HepG2 (cell line): Measurements from ENCODE around the gene ANKRD35. TPM values are rescaled to one million over a fixed set of nuclear protein-coding genes. Genes with fewer than 3 reads are reported as not detected.

Source experiments
- ATAD3A ChIP-seq: sonication (generic); formaldehyde crosslinking; IDR thresholded peaks from 2 replicates; pipeline ENCODE4 v1.4.0; 2020; ENCODE audit warnings: missing genetic modification reagents
- FOXK2 ChIP-seq: fragments of 450-650 bp; IDR thresholded peaks from 2 replicates; pipeline ENCODE4 v1.6.1; 2016
- GFI1 ChIP-seq: sonication (generic); formaldehyde crosslinking; IDR thresholded peaks from 2 replicates; pipeline ENCODE4 v1.5.0; 2020; ENCODE audit warnings: missing genetic modification reagents, mild to moderate bottlenecking, borderline replicate concordance
- HMG20A ChIP-seq: IDR thresholded peaks from 2 replicates; pipeline ENCODE4 v1.6.1; 2016; ENCODE audit warnings: borderline replicate concordance
- KMT2B ChIP-seq: IDR thresholded peaks from 2 replicates; pipeline ENCODE4 v1.6.1; 2016; ENCODE audit warnings: missing genetic modification reagents, missing compliant biosample characterization
- MTA1 ChIP-seq: sonication (generic); formaldehyde crosslinking; IDR thresholded peaks from 2 replicates; pipeline ENCODE4 v1.4.0; 2020; ENCODE audit warnings: missing genetic modification reagents, mild to moderate bottlenecking, borderline replicate concordance
- NR2F1 ChIP-seq, 2 experiments: fragments of 450-650 bp in 1 of 2; formaldehyde crosslinking in 1 of 2; IDR thresholded peaks; 2 replicates each; pipeline versions ENCODE4 v1.5.0 to v1.6.1; 2016 to 2020; ENCODE audit warnings: mild to moderate bottlenecking in 1 of 2, missing compliant biosample characterization in 1 of 2, missing genetic modification reagents in 1 of 2, moderate library complexity in 1 of 2
- PHF21A ChIP-seq: sonication (generic); formaldehyde crosslinking; IDR thresholded peaks from 2 replicates; pipeline ENCODE4 v1.5.0; 2020; ENCODE audit warnings: mild to moderate bottlenecking, missing genetic modification reagents
- POLR2AphosphoS2 ChIP-seq: IDR thresholded peaks from 2 replicates; pipeline ENCODE4 v1.6.1; 2011; ENCODE audit warnings: low read depth, low read length, improper control_type of control experiment
- SP4 ChIP-seq: sonication (generic); formaldehyde crosslinking; IDR thresholded peaks from 2 replicates; pipeline ENCODE4 v1.8.1; 2023; ENCODE audit warnings: mild to moderate bottlenecking, missing genetic modification reagents
- TBP ChIP-seq: sonication (generic); formaldehyde crosslinking; IDR thresholded peaks from 2 replicates; pipeline ENCODE4 v1.5.0; 2020; ENCODE audit warnings: missing genetic modification reagents
- YY1 ChIP-seq: IDR thresholded peaks from 2 replicates; pipeline ENCODE4 v1.6.1; 2011; ENCODE audit warnings: low read length, low read depth, moderate library complexity, mild to moderate bottlenecking; ENCODE audit not compliant: insufficient read depth, insufficient replicate concordance
- ZFP36L2 ChIP-seq: sonication (generic); formaldehyde crosslinking; IDR thresholded peaks from 2 replicates; pipeline ENCODE4 v1.4.0; 2020; ENCODE audit warnings: missing genetic modification reagents
- ZFX ChIP-seq: sonication (generic); formaldehyde crosslinking; IDR thresholded peaks from 2 replicates; pipeline ENCODE4 v1.4.0; 2020; ENCODE audit warnings: mild to moderate bottlenecking, low read depth, missing genetic modification reagents, moderate library complexity
- ZFYVE20 ChIP-seq: sonication (generic); formaldehyde crosslinking; IDR thresholded peaks from 2 replicates; pipeline ENCODE4 v1.8.0; 2023; ENCODE audit warnings: low read depth, mild to moderate bottlenecking, moderate library complexity, missing genetic modification reagents, borderline replicate concordance
- ZIK1 ChIP-seq: sonication (generic); formaldehyde crosslinking; IDR thresholded peaks from 2 replicates; pipeline ENCODE4 v1.5.0; 2020; ENCODE audit warnings: mild to moderate bottlenecking, low read depth, missing genetic modification reagents, borderline replicate concordance
- ZNF44 ChIP-seq: sonication (generic); formaldehyde crosslinking; IDR thresholded peaks from 2 replicates; pipeline ENCODE4 v1.5.1; 2020; ENCODE audit warnings: mild to moderate bottlenecking, missing genetic modification reagents
- ZNF558 ChIP-seq: sonication (generic); formaldehyde crosslinking; IDR thresholded peaks from 2 replicates; pipeline ENCODE4 v1.9.0; 2022; ENCODE audit warnings: mild to moderate bottlenecking, missing genetic modification reagents, borderline replicate concordance
- ZNF703 ChIP-seq: sonication (generic); formaldehyde crosslinking; IDR thresholded peaks from 2 replicates; pipeline ENCODE4 v1.5.1; 2020; ENCODE audit warnings: missing genetic modification reagents, mild to moderate bottlenecking, moderate library complexity, borderline replicate concordance
- ZNF781 ChIP-seq: sonication (generic); formaldehyde crosslinking; IDR thresholded peaks from 2 replicates; pipeline ENCODE4 v1.5.1; 2020; ENCODE audit warnings: borderline replicate concordance, mild to moderate bottlenecking, missing genetic modification reagents; ENCODE audit errors: not compliant biosample characterization
- polyA plus RNA-seq, 8 experiments: library from polyadenylated mRNA; depleted of rRNA in 3 of 8; stranded (reverse) in 7 of 8; unstranded in 1 of 8; fragments of >200 nt; fragmentation: Illumina TruSeq in 4 of 8; extraction: Trizol in 4 of 8; gene quantifications; 2 replicates each; pipeline versions ENCODE4 v1.2.1 to v1.2.3, GENCODE V29; 2011 to 2016; ENCODE audit warnings: low read depth in 4 of 8, missing spikeins in 1 of 8, mixed read lengths in 1 of 8; ENCODE audit not compliant: insufficient read depth in 1 of 8
- total RNA-seq, 5 experiments: library from RNA; depleted of rRNA; stranded (reverse); fragments of >200 nt; fragmentation: Illumina TruSeq; extraction: Trizol; gene quantifications; 2 replicates each; pipeline ENCODE4 v1.2.3, GENCODE V29; 2016; ENCODE audit warnings: low read depth in 1 of 5
- TF ChIP-seq, protein P1 (sequence below): sonication (generic); formaldehyde crosslinking; IDR thresholded peaks from 2 replicates; pipeline ENCODE4 v1.5.0; 2020; ENCODE audit warnings: mild to moderate bottlenecking, missing genetic modification reagents, borderline replicate concordance
- TF ChIP-seq, protein P2 (sequence below): sonication (generic); formaldehyde crosslinking; IDR thresholded peaks from 2 replicates; pipeline ENCODE4 v1.4.0; 2020; ENCODE audit warnings: missing genetic modification reagents, borderline replicate concordance

Gene ANKRD35
- total and polyA plus RNA-seq, 2 of the 13 experiments (the other 11 are each of a cell fraction or from before 2014, with no cell fraction given), result 0.02 TPM; not detected in 1

DNA sequence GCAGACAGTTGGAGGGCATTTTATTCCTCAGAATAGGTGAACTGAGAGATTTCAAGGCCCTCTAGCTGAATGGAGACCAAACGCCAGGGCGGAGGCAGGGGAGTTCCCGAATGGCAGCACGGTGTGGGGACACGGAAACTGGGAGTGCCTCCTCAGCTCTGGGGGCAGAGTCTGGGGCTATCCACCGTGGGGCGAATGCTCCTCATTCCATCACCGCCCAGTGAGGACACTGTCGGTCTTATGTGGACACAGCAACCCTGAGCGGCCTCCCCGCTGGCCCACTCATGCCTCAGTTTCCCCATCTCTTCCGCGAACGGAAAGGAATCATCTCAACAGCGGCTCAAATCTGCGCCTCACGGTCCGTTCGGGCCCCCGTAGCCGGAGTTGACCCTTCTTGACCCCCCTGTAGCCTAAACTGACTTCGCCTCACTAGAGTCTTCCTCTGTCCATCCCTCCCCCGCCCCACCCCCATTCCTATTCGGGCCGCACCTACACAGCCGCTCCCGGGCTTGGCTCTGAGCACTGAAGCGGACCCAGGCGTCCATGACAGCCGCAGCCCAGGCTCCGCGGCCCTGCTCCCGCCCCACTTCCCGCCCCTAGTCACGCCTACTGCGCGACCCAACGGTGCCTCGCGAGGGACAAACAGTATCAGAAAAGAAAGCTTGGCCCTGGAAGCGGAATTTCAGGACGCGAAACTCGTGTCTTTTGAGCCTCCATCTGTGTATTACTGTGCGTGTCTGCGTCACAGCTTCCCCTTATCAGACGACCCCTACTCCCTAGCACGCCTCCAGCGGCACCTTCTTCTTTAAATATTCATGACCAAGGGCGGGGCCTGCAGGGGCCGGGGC lies 32.7 kb upstream of the ANKRD35 start, which contains the start of gene PEX11B (continued):
- TF ChIP-seq ZFP36L2 (CRISPR knock-in tag), result no peak
- no peak for TF ChIP-seq ATAD3A (CRISPR knock-in tag)
- TF ChIP-seq, protein P1, sequence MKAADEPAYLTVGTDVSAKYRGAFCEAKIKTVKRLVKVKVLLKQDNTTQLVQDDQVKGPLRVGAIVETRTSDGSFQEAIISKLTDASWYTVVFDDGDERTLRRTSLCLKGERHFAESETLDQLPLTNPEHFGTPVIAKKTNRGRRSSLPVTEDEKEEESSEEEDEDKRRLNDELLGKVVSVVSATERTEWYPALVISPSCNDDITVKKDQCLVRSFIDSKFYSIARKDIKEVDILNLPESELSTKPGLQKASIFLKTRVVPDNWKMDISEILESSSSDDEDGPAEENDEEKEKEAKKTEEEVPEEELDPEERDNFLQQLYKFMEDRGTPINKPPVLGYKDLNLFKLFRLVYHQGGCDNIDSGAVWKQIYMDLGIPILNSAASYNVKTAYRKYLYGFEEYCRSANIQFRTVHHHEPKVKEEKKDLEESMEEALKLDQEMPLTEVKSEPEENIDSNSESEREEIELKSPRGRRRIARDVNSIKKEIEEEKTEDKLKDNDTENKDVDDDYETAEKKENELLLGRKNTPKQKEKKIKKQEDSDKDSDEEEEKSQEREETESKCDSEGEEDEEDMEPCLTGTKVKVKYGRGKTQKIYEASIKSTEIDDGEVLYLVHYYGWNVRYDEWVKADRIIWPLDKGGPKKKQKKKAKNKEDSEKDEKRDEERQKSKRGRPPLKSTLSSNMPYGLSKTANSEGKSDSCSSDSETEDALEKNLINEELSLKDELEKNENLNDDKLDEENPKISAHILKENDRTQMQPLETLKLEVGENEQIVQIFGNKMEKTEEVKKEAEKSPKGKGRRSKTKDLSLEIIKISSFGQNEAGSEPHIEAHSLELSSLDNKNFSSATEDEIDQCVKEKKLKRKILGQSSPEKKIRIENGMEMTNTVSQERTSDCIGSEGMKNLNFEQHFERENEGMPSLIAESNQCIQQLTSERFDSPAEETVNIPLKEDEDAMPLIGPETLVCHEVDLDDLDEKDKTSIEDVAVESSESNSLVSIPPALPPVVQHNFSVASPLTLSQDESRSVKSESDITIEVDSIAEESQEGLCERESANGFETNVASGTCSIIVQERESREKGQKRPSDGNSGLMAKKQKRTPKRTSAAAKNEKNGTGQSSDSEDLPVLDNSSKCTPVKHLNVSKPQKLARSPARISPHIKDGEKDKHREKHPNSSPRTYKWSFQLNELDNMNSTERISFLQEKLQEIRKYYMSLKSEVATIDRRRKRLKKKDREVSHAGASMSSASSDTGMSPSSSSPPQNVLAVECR (CRISPR knock-in tag), result peak; percentile 76; the same call in 1 of the 2 replicates
- TF ChIP-seq ZNF558 (CRISPR knock-in tag), result no peak
- TF ChIP-seq ZNF44, result no peak; the same call in 1 of the 2 replicates
- TF ChIP-seq POLR2AphosphoS2, result no peak
- TF ChIP-seq ZNF781, result peak; percentile 34
- peak; percentile 54 for TF ChIP-seq SP4 (CRISPR knock-in tag)
- TF ChIP-seq, protein P2, sequence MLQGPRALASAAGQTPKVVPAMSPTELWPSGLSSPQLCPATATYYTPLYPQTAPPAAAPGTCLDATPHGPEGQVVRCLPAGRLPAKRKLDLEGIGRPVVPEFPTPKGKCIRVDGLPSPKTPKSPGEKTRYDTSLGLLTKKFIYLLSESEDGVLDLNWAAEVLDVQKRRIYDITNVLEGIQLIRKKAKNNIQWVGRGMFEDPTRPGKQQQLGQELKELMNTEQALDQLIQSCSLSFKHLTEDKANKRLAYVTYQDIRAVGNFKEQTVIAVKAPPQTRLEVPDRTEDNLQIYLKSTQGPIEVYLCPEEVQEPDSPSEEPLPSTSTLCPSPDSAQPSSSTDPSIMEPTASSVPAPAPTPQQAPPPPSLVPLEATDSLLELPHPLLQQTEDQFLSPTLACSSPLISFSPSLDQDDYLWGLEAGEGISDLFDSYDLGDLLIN, result no peak
- no peak for TF ChIP-seq ZFYVE20 (CRISPR knock-in tag)
- TF ChIP-seq MTA1 (CRISPR knock-in tag), result peak; percentile 70
- TF ChIP-seq ZIK1 (CRISPR knock-in tag), result no peak
- TF ChIP-seq HMG20A (CRISPR knock-in tag), result no peak
- TF ChIP-seq ZNF703, result no peak
- peak; percentile 86 for TF ChIP-seq YY1
- no peak for TF ChIP-seq FOXK2
- peak in 1 of 2 experiments; percentile 34; a peak in 1 of 4 replicates for TF ChIP-seq NR2F1 (CRISPR knock-in tag; IDR thresholded peaks at IDR 0.05)
- peak; percentile 50; the same call in 1 of the 2 replicates for TF ChIP-seq PHF21A (CRISPR knock-in tag)
- TF ChIP-seq KMT2B (CRISPR knock-in tag), result peak; percentile 82
- peak; percentile 82 for TF ChIP-seq ZFX (CRISPR knock-in tag)
- TF ChIP-seq TBP (CRISPR knock-in tag), result no peak
- TF ChIP-seq GFI1 (CRISPR knock-in tag), result peak; percentile 70; the same call in 1 of the 2 replicates
